PC-9 (cell line): ENCODE data around the gene IQCB1. TPM values are rescaled to one million over a fixed set of nuclear protein-coding genes. Genes with fewer than 3 reads are reported as not detected.

Experiments
- BruUV-seq: library from RNA; stranded (reverse); fragments of 400-500 nt; replicated peaks from 2 replicates; lab custom pipeline; 2021; lab: Mats Ljungman, UMichigan
- CTCF ChIA-PET: fragments of 300-600 bp; sonication (Branson Sonifier 250); formaldehyde crosslinking; loops from one replicate; lab custom pipeline; 2022; ENCODE audit warnings: antibody characterized with exemption; lab: Charles Lee
- POLR2A ChIA-PET: fragments of 300-600 bp; sonication (Branson Sonifier 250); formaldehyde crosslinking; loops from one replicate; lab custom pipeline; 2022; ENCODE audit warnings: antibody characterized with exemption; ENCODE audit not compliant: unreplicated experiment; lab: Charles Lee
- DNase-seq, 2 experiments: peaks; one replicate each; pipeline versions ENCODE4 v3.0.0 to v3.0.0-alpha.2; 2015 to 2022; ENCODE audit warnings: mixed read lengths in 1 of 2
- H2AFZ ChIP-seq: fragments of 200-600 bp; sonication (generic); 2 replicates; pipeline ENCODE4 v1.8.1; 2017; ENCODE audit warnings: antibody characterized with exemption
- H3F3A ChIP-seq: fragments of 200-600 bp; sonication (generic); 2 replicates; pipeline ENCODE4 v1.8.1; 2017; ENCODE audit warnings: antibody characterized with exemption, mild to moderate bottlenecking, low read depth; ENCODE audit not compliant: insufficient read depth
- H3K27ac ChIP-seq: fragments of 200-600 bp; sonication (generic); 2 replicates; pipeline ENCODE4 v1.6.1; 2016; ENCODE audit warnings: mixed run types
- H3K27me3 ChIP-seq: fragments of 200-600 bp; sonication (generic); 2 replicates; pipeline ENCODE4 v1.6.1; 2016; ENCODE audit warnings: low read depth, mixed run types; ENCODE audit not compliant: insufficient read depth
- H3K36me3 ChIP-seq: fragments of 200-600 bp; sonication (generic); 2 replicates; pipeline ENCODE4 v1.6.1; 2016; ENCODE audit warnings: low read depth, mixed run types
- H3K4me1 ChIP-seq: fragments of 200-600 bp; sonication (generic); replicated peaks from 2 replicates; pipeline ENCODE4 v1.6.1; 2016; ENCODE audit warnings: mixed run types; ENCODE audit not compliant: insufficient read depth
- H3K4me2 ChIP-seq: fragments of 200-600 bp; sonication (generic); 2 replicates; pipeline ENCODE4 v1.6.1; 2017; ENCODE audit warnings: mixed run types
- H3K4me3 ChIP-seq: fragments of 200-600 bp; sonication (generic); 2 replicates; pipeline ENCODE4 v1.6.1; 2016; ENCODE audit warnings: mixed run types
- H3K79me2 ChIP-seq: fragments of 200-600 bp; sonication (generic); 2 replicates; pipeline ENCODE4 v1.6.1; 2017; ENCODE audit warnings: low read depth, mixed run types
- H3K9me2 ChIP-seq: fragments of 200-600 bp; sonication (generic); 2 replicates; pipeline ENCODE4 v1.8.1; 2017; ENCODE audit warnings: mild to moderate bottlenecking; ENCODE audit not compliant: insufficient read depth
- H3K9me3 ChIP-seq: fragments of 200-600 bp; sonication (generic); 2 replicates; pipeline ENCODE4 v1.8.1; 2016; ENCODE audit warnings: low read depth; ENCODE audit not compliant: insufficient read depth
- H4K20me1 ChIP-seq: fragments of 200-600 bp; sonication (generic); 2 replicates; pipeline ENCODE4 v1.8.1; 2017; ENCODE audit not compliant: insufficient read depth
- EZH2 ChIP-seq: fragments of 200-600 bp; sonication (generic); IDR thresholded peaks from 2 replicates; pipeline ENCODE4 v1.8.0; 2017; ENCODE audit warnings: antibody characterized with exemption, low read depth
- intact Hi-C: fragments of 100-400 bp; cut with micrococcal nuclease; formaldehyde crosslinking; loops from one replicate; pipeline ENCODE4 v1.10.0; 2022; ENCODE audit not compliant: unreplicated experiment
- total RNA-seq: library from RNA; stranded (reverse); gene quantifications from 2 replicates; pipeline ENCODE4 v1.2.3, GENCODE V29; 2021
- TF ChIP-seq, protein P1 (sequence below): fragments of 200-600 bp; sonication (generic); conservative IDR thresholded peaks from 2 replicates; pipeline ENCODE4 v1.6.1; 2017; ENCODE audit warnings: mixed run types, antibody characterized with exemption, mild to moderate bottlenecking, moderate library complexity

IQCB1 gene
- total RNA-seq, 1 experiment from 2014 or later = 14.8 TPM

DNA sequence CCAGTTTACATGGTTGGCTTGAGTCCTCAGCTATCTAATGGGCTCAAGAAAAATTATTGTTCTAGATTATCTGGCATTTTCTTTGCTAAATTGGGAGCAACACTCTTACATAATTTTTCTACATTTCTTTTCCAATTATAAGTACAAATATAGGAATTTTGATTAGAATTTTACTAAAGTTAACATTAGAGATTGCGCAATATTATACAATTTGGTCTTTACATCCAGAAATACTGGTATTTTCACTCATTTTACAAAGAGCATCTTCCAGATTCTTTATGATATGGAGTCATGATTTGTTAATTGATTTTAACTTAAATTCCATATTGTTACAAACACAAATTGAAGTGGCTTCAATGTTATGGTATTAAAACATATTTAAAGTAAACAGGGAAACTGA, 65.6 kb downstream of the IQCB1 start:
- H4K20me1 ChIP-seq = no peaks in the 10 kb centered on the region
- DNase-seq = no peak
- H3K79me2 ChIP-seq = no peaks in the 10 kb centered on the region
- TF ChIP-seq EZH2 = no peak
- TF ChIP-seq, protein P1, sequence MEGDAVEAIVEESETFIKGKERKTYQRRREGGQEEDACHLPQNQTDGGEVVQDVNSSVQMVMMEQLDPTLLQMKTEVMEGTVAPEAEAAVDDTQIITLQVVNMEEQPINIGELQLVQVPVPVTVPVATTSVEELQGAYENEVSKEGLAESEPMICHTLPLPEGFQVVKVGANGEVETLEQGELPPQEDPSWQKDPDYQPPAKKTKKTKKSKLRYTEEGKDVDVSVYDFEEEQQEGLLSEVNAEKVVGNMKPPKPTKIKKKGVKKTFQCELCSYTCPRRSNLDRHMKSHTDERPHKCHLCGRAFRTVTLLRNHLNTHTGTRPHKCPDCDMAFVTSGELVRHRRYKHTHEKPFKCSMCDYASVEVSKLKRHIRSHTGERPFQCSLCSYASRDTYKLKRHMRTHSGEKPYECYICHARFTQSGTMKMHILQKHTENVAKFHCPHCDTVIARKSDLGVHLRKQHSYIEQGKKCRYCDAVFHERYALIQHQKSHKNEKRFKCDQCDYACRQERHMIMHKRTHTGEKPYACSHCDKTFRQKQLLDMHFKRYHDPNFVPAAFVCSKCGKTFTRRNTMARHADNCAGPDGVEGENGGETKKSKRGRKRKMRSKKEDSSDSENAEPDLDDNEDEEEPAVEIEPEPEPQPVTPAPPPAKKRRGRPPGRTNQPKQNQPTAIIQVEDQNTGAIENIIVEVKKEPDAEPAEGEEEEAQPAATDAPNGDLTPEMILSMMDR = no peak
- H3K36me3 ChIP-seq = peaks cover 3% of the 10 kb centered on the region; the same call in 1 of the 2 replicates
- no peak overlapping the region for H3K27ac ChIP-seq
- no peaks in the 10 kb centered on the region for H3F3A ChIP-seq
- BruUV-seq = no TSS peak
- ChIA-PET CTCF (no interaction called here), POLR2A (no interaction called here)
- H3K9me2 ChIP-seq = no peaks in the 10 kb centered on the region
- no peaks in the 10 kb centered on the region for H3K27me3 ChIP-seq
- no peaks in the 10 kb centered on the region for H3K4me1 ChIP-seq
- H2AFZ ChIP-seq = no peak overlapping the region
- H3K4me2 ChIP-seq = no peak overlapping the region
- no peak overlapping the region for H3K4me3 ChIP-seq
- H3K9me3 ChIP-seq = no peaks in the 10 kb centered on the region
- intact Hi-C loops = no loop called here

DNA sequence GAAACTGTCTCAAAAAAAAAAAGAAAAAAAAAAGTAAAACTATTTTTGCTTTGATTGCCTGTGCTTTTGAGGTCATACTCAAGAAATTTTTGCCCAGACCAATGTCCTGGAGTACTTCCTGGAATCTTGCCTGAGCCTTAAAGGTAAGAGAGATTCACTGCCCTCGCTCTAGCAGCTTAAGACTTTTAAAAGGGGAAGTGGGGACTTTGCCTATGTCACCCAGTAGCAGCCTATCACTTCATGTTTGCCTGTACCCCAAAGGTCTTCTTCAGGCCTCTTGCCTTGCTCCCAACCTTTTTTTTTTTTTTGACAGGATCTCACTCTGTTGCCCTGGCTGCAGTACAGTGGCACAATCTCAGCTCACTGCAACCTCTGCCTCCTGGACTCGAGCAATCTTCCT, 66.4 kb downstream of the IQCB1 start:
- Histone ChIP-seq H4K20me1 (no peaks in the 10 kb centered on the region), H3K27ac (no peak overlapping the region), H2AFZ (no peak overlapping the region), H3F3A (no peaks in the 10 kb centered on the region), H3K9me2 (no peaks in the 10 kb centered on the region), H3K79me2 (no peaks in the 10 kb centered on the region), H3K4me2 (no peak overlapping the region), H3K27me3 (no peaks in the 10 kb centered on the region), H3K4me3 (no peak overlapping the region), H3K9me3 (no peaks in the 10 kb centered on the region), H3K4me1 (no peaks in the 10 kb centered on the region), H3K36me3 (peaks cover 3% of the 10 kb centered on the region; the same call in 1 of the 2 replicates)
- CTCF ChIA-PET = no interaction called here
- no peak for DNase-seq
- POLR2A ChIA-PET = no interaction called here
- no peak for TF ChIP-seq EZH2
- TF ChIP-seq, protein P1 = no peak
- intact Hi-C loops = no loop called here
- BruUV-seq = no TSS peak

DNA sequence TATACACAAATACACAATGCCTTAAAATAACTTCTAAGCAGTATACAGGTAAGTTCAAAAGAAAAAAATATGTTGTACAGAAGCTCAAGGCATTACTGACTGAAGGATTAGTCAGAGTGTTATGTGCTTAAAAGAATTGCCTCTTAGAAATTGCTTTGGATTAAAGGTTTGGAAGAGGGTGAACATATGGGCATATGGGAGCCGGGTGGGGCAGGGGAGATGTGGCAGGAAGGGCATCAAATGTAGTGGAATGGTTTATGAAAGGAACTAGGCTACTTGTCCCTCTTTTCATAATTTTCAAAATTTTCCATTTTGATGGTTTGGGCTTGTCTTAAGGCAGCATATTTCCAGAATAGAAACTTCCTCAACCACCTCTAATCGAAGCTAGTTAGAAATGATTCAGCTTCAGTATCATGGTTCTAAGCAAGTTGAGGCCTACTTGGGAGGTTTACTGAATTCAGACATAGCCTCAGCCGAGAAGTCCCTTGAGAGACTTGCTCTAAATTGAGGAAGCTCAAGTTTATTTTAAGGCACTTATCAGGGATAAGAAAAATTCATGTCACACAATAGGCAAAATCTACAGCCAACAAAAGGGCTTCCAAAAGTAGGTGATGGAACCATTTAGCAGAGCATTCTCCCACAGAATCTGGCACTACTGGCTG, 75.2 kb downstream of the IQCB1 start:
- H3K27ac ChIP-seq = no peak overlapping the region
- ChIA-PET CTCF (no interaction called here), POLR2A (no interaction called here)
- no peak overlapping the region for H2AFZ ChIP-seq
- no peaks in the 10 kb centered on the region for H3F3A ChIP-seq
- no peak for DNase-seq
- H3K4me1 ChIP-seq = no peaks in the 10 kb centered on the region
- no peaks in the 10 kb centered on the region for H3K9me3 ChIP-seq
- TF ChIP-seq EZH2 = no peak
- TF ChIP-seq, protein P1 = no peak
- no peaks in the 10 kb centered on the region for H4K20me1 ChIP-seq
- H3K9me2 ChIP-seq = no peaks in the 10 kb centered on the region
- no peaks in the 10 kb centered on the region for H3K27me3 ChIP-seq
- no peaks in the 10 kb centered on the region for H3K79me2 ChIP-seq
- no peak overlapping the region for H3K4me3 ChIP-seq
- no TSS peak for BruUV-seq
- H3K4me2 ChIP-seq = no peak overlapping the region
- no peaks in the 10 kb centered on the region for H3K36me3 ChIP-seq
- intact Hi-C loops = no loop called here
